Thoracic aorta (tissue), 2 donors: ENCODE data around the gene LRRC27. TPM values are rescaled to one million over a fixed set of nuclear protein-coding genes. Genes with fewer than 3 reads are reported as not detected.

Experiments used
- ATAC-seq: fragments of 150-250 bp; one replicate; pipeline ENCODE4 v1.8.0; 2017; ENCODE audit warnings: low read depth; ENCODE audit not compliant: insufficient number of reproducible peaks, low FRiP score
- DNase-seq: peaks from one replicate; pipeline ENCODE4 v3.0.0-alpha.2; 2020; ENCODE audit warnings: low spot score
- H3K27ac ChIP-seq, 2 donors: fragments of 200-600 bp; sonication (generic); 1 replicate in 1 of 2; 2 replicates in 1 of 2; pipeline ENCODE4 v1.5.1; 2016; ENCODE audit warnings: mild to moderate bottlenecking in 2 of 2, moderate library complexity in 2 of 2
- H3K27me3 ChIP-seq: fragments of 200-600 bp; sonication (generic); replicated peaks from 2 replicates; pipeline ENCODE4 v1.6.0; 2016; ENCODE audit warnings: mild to moderate bottlenecking; ENCODE audit not compliant: insufficient read depth
- H3K36me3 ChIP-seq: fragments of 200-600 bp; sonication (generic); one replicate; pipeline ENCODE4 v1.5.1; 2016
- H3K4me1 ChIP-seq, 2 donors: fragments of 200-600 bp; sonication (generic); 1 replicate in 1 of 2; 2 replicates in 1 of 2; pipeline versions ENCODE4 v1.5.1 to v1.6.0; 2016; ENCODE audit warnings: low read depth in 2 of 2, mild to moderate bottlenecking in 1 of 2; ENCODE audit not compliant: control insufficient read depth in 1 of 2
- H3K4me3 ChIP-seq: fragments of 200-600 bp; sonication (generic); 2 replicates; pipeline ENCODE4 v1.5.1; 2016; ENCODE audit warnings: mild to moderate bottlenecking
- H3K9me3 ChIP-seq: fragments of 200-600 bp; sonication (generic); 2 replicates; pipeline ENCODE4 v1.5.1; 2016
- total RNA-seq, 2 donors: library from RNA; depleted of rRNA; stranded (reverse); fragments of >200 nt; gene quantifications; one replicate each; pipeline versions ENCODE4 v1.1.0 to v1.2.3, GENCODE V29; 2016
- TF ChIP-seq, protein P1 (sequence below): fragments of 200-600 bp; sonication (generic); IDR thresholded peaks from one replicate; pipeline ENCODE4 v1.5.1; 2019; ENCODE audit warnings: antibody characterized with exemption

LRRC27 gene
- total RNA-seq, 2 donors from 2014 or later = 3.2 to 8.9 TPM

DNA sequence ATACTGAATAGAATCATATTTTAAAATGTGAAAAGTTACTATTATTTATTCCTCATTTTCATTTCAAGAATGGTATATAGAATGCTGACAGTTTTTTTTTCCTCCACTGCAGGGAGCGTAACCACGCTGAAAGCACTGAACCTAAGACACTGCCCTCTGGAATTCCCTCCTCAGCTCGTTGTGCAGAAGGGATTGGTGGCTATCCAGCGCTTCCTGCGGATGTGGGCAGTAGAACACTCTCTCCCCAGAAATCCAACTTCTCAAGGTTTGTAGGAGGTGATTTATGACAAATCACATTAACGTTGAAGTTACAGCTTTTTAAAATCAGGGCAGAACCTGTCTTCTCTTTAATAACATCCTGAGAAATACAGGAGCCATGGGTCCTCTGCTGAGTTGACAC is 12.4 kb downstream of the LRRC27 start:
- no peak for DNase-seq
- Histone ChIP-seq H3K4me3 (no peak overlapping the region), H3K36me3 (no peaks in the 10 kb centered on the region), H3K9me3 (no peaks in the 10 kb centered on the region), H3K4me1 (no peaks in the 10 kb centered on the region), H3K27me3 (no peaks in the 10 kb centered on the region), H3K27ac (no peak overlapping the region)
- TF ChIP-seq, protein P1, sequence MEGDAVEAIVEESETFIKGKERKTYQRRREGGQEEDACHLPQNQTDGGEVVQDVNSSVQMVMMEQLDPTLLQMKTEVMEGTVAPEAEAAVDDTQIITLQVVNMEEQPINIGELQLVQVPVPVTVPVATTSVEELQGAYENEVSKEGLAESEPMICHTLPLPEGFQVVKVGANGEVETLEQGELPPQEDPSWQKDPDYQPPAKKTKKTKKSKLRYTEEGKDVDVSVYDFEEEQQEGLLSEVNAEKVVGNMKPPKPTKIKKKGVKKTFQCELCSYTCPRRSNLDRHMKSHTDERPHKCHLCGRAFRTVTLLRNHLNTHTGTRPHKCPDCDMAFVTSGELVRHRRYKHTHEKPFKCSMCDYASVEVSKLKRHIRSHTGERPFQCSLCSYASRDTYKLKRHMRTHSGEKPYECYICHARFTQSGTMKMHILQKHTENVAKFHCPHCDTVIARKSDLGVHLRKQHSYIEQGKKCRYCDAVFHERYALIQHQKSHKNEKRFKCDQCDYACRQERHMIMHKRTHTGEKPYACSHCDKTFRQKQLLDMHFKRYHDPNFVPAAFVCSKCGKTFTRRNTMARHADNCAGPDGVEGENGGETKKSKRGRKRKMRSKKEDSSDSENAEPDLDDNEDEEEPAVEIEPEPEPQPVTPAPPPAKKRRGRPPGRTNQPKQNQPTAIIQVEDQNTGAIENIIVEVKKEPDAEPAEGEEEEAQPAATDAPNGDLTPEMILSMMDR = no peak
- ATAC-seq = no peak

DNA sequence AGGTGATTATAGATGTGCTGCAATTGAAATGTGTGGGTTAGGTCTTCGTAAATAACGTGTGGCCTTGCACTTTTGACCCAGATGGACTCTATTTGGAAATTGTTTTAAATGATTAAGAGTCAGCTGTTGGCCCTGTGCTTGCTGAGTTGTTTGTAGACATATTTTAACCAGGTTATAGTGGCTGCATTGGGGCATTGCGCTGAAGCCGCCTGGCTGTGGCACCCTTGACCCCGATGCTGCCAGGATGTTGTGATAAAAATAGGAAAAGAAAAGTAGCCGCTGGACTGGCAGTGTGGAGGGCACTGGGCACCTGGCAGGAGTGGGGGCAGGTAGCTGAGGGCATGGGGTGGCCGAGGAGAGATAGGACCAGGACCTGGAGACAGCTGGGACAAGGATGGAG is 13.4 kb downstream of the LRRC27 start:
- H3K27ac ChIP-seq = no peak overlapping the region
- no peaks in the 10 kb centered on the region for H3K36me3 ChIP-seq
- DNase-seq (no peak), ATAC-seq (no peak)
- H3K9me3 ChIP-seq = no peaks in the 10 kb centered on the region
- TF ChIP-seq, protein P1 = no peak
- H3K4me1 ChIP-seq = no peaks in the 10 kb centered on the region
- no peak overlapping the region for H3K4me3 ChIP-seq
- H3K27me3 ChIP-seq = no peaks in the 10 kb centered on the region

DNA sequence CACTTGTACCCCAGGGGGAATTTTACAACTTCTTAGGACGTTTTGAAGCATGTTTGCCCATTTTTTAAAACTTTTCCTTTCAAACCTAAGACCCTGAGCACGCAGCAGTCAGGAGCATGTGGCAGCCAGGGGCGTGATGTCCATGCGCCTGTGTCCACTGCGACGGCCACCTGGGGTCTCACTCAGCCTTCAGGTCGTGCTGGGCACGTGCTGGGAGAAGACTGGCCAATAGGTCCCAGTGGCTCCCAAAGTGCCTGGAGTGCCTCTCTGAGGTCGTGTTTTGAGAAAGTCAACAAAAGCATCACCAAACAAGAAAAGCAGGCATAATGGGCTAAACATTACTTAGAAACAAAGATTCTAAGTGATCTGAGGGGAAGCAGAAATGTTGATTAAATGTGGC is 14.8 kb downstream of the LRRC27 start:
- Histone ChIP-seq H3K36me3 (no peaks in the 10 kb centered on the region), H3K4me3 (no peak overlapping the region), H3K9me3 (no peaks in the 10 kb centered on the region), H3K4me1 (no peaks in the 10 kb centered on the region), H3K27me3 (no peaks in the 10 kb centered on the region), H3K27ac (no peak overlapping the region)
- no peak for DNase-seq
- no peak for ATAC-seq
- TF ChIP-seq, protein P1 = no peak

DNA sequence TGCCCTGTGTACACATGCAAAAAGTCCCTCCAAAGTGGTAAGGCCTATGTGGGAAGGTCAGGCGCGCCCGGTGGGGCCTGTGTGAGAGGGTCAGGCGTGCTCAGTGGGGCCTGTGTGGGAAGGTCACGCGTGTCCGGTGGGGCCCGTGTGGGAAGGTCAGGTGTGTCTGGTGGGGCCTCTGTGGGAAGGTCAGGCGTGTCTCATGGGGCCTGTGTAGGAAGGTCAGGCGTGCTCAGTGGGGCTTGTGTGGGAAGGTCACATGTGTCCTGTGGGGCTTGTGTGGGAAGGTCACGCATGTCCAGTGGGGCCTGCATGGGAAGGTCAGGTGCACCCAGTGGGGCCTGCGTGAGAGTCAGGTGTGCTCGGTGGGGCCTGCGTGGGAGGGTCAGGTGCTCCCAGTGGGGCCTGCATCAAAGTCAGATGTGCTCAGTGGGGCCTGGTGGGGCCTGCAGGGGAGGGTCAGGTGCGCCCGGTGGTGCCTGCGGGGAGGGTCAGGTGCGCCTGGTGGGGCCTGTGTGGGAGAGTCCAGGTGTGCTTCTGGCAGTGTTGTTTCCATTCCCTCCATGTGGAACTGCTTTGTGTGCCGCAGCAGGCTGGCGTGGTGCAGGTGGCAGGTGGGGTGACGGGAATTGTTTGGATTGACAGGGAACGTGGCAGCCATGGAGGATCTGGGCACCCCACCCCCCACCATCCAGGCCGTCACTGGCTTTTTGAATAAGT is 15.4 kb downstream of the LRRC27 start:
- H3K27ac ChIP-seq = no peak overlapping the region
- ATAC-seq (no peak), DNase-seq (no peak)
- H3K4me1 ChIP-seq = no peaks in the 10 kb centered on the region
- H3K27me3 ChIP-seq = no peaks in the 10 kb centered on the region
- TF ChIP-seq, protein P1 = no peak
- H3K9me3 ChIP-seq = no peaks in the 10 kb centered on the region
- no peak overlapping the region for H3K4me3 ChIP-seq
- no peaks in the 10 kb centered on the region for H3K36me3 ChIP-seq

DNA sequence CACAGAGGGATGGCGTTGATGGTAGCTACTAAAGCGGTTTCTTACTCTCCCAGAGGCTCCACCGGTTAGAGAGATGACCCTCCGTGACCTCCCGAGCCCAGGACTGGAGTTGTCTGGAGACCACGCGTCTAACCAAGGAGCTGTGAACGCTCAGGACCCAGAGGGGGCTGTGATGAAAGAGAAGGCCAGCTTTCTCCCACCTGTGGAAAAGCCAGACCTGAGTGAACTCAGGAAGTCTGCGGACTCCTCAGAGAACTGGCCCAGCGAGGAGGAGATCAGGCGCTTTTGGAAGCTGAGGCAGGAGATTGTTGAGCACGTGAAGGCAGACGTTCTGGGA is 15.9 kb downstream of the LRRC27 start:
- DNase-seq = no peak
- Histone ChIP-seq H3K36me3 (no peaks in the 10 kb centered on the region), H3K27me3 (no peaks in the 10 kb centered on the region), H3K4me1 (no peaks in the 10 kb centered on the region), H3K27ac (no peak overlapping the region), H3K9me3 (no peaks in the 10 kb centered on the region), H3K4me3 (no peak overlapping the region)
- TF ChIP-seq, protein P1 = no peak
- no peak for ATAC-seq
